Esophagus squamous epithelium (tissue), 5 donors: ENCODE results near the gene COL1A1. TPM values are rescaled to one million over a fixed set of nuclear protein-coding genes. Genes with fewer than 3 reads are reported as not detected.

Experiments used
- DNase-seq: peaks from one replicate; lab custom pipeline; 2025; lab: John Stamatoyannopoulos, UW
- H3K27ac ChIP-seq, 4 donors: fragments of 200-600 bp; sonication (generic); one replicate each; pipeline ENCODE4 v1.5.1; 2016 to 2019; ENCODE audit warnings: mild to moderate bottlenecking in 1 of 4
- H3K27me3 ChIP-seq, 4 donors: fragments of 200-600 bp; sonication (generic); 1 replicate in 3 of 4; 2 replicates in 1 of 4; pipeline versions ENCODE4 v1.5.1 to v1.6.0; 2017 to 2021; ENCODE audit warnings: antibody characterized with exemption in 1 of 4
- H3K36me3 ChIP-seq, 3 donors: fragments of 200-600 bp; sonication (generic); one replicate each; pipeline ENCODE4 v1.5.1; 2016 to 2019
- H3K4me1 ChIP-seq, 3 donors: fragments of 200-600 bp; sonication (generic); one replicate each; pipeline ENCODE4 v1.5.1; 2017 to 2019
- H3K4me3 ChIP-seq, 4 donors: fragments of 200-600 bp; sonication (generic); 1 replicate in 3 of 4; 2 replicates in 1 of 4; pipeline ENCODE4 v1.5.1; 2016 to 2019; ENCODE audit warnings: mild to moderate bottlenecking in 2 of 4, moderate library complexity in 1 of 4
- H3K9me3 ChIP-seq, 3 donors: fragments of 200-600 bp; sonication (generic); one replicate each; pipeline ENCODE4 v1.5.1; 2016 to 2019
- CTCF ChIP-seq, 6 experiments: fragments of 450-650 bp in 4 of 6; fragments of 200-600 bp in 2 of 6; sonication (generic) in 2 of 6; IDR thresholded peaks; one replicate each; pipeline ENCODE4 v1.5.1; 2016 to 2019; ENCODE audit warnings: antibody characterized with exemption in 6 of 6, mild to moderate bottlenecking in 4 of 6, moderate library complexity in 4 of 6
- POLR2A ChIP-seq, 4 donors: fragments of 450-650 bp; IDR thresholded peaks; one replicate each; pipeline ENCODE4 v1.6.1; 2017; ENCODE audit warnings: antibody characterized with exemption in 4 of 4, mild to moderate bottlenecking in 4 of 4, moderate library complexity in 3 of 4
- WGBS, 2 donors: methylation state at CpG; one replicate each; pipeline ENCODE4 v1.1.5; 2018; 5-methylcytosine and 5-hydroxymethylcytosine counted together
- intact Hi-C: fragments of 100-400 bp; cut with DNase I; formaldehyde crosslinking; loops from one replicate; pipeline ENCODE4 v1.15.0; 2022
- total RNA-seq, 4 donors: library from RNA; depleted of rRNA; stranded (reverse); fragments of >200 nt; gene quantifications; one replicate each; pipeline ENCODE4 v1.1.0, GENCODE V29; 2016
- donor health status: DM: yes; HTN: yes; CAD: no.

COL1A1 gene
- total RNA-seq, 4 donors from 2014 or later, result 12.4 to 20.8 (median 19.7) TPM

- 40 to 51% methylated on average over 4 of the region's 4 CpGs for WGBS, 2 donors
These were observed 38.5 kb upstream of the COL1A1 start for GRCh38 chr17:50239937-50240336.

GRCh38 chr17:50238601-50239280 is 37.3 kb upstream of the COL1A1 start:
- H3K36me3 ChIP-seq, result no peaks in the 10 kb centered on the region
- H3K27ac ChIP-seq, result no peak overlapping the region

More at GRCh38 chr17:50239937-50240336, 38.5 kb upstream of the COL1A1 start:
- H3K4me3 ChIP-seq, result no peak overlapping the region
- no peak for DNase-seq
- TF ChIP-seq CTCF (IDR thresholded peaks at IDR 0.05), result no peak
- no peak for TF ChIP-seq POLR2A (IDR thresholded peaks at IDR 0.05)
- no peaks in the 10 kb centered on the region for H3K36me3 ChIP-seq
- H3K4me1 ChIP-seq, result peaks cover 0 to 9% (median 0%) of the 10 kb centered on the region in 3 donors
- intact Hi-C loops, result no loop called here
- H3K27ac ChIP-seq, result no peak overlapping the region
- peaks cover 0 to 8% (median 0%) of the 10 kb centered on the region in 4 donors for H3K27me3 ChIP-seq
- H3K9me3 ChIP-seq, result no peaks in the 10 kb centered on the region

GRCh38 chr17:50237901-50238300 is 36.5 kb upstream of the COL1A1 start:
- TF ChIP-seq POLR2A (IDR thresholded peaks at IDR 0.05), result no peak

More at GRCh38 chr17:50238601-50239280, 37.3 kb upstream of the COL1A1 start:
- Histone ChIP-seq H3K27me3 (peaks cover 0 to 8% (median 0%) of the 10 kb centered on the region in 4 donors), H3K9me3 (no peaks in the 10 kb centered on the region), H3K4me3 (no peak overlapping the region), H3K4me1 (peaks cover 0 to 9% (median 0%) of the 10 kb centered on the region in 3 donors)
- 50 to 55% methylated on average over 9 of the region's 9 CpGs for WGBS, 2 donors
- intact Hi-C loops, result no loop called here
- no peak for TF ChIP-seq POLR2A (IDR thresholded peaks at IDR 0.05)
- no peak for TF ChIP-seq CTCF (IDR thresholded peaks at IDR 0.05)
- DNase-seq, result no peak

GRCh38 chr17:50234581-50234980 is 33.1 kb upstream of the COL1A1 start:
- DNase-seq, result no peak
- no peaks in the 10 kb centered on the region for H3K9me3 ChIP-seq
- TF ChIP-seq CTCF (IDR thresholded peaks at IDR 0.05) (no peak), POLR2A (IDR thresholded peaks at IDR 0.05) (no peak)
- no peak overlapping the region for H3K4me3 ChIP-seq
- no peak overlapping the region for H3K27ac ChIP-seq
- intact Hi-C loops, result no loop called here
- H3K36me3 ChIP-seq, result no peaks in the 10 kb centered on the region
- H3K4me1 ChIP-seq, result no peaks in the 10 kb centered on the region
- H3K27me3 ChIP-seq, result peaks cover 0 to 13% (median 0%) of the 10 kb centered on the region in 4 donors

More at GRCh38 chr17:50237901-50238300, 36.5 kb upstream of the COL1A1 start:
- DNase-seq, result no peak
- H3K27me3 ChIP-seq, result peaks cover 0 to 8% (median 0%) of the 10 kb centered on the region in 4 donors
- H3K9me3 ChIP-seq, result no peaks in the 10 kb centered on the region
- H3K27ac ChIP-seq, result no peak overlapping the region
- H3K36me3 ChIP-seq, result no peaks in the 10 kb centered on the region
- WGBS, 2 donors, result 15 to 34% methylated on average over 2 of the region's 2 CpGs
- H3K4me3 ChIP-seq, result no peak overlapping the region
- H3K4me1 ChIP-seq, result peaks cover 0 to 9% (median 0%) of the 10 kb centered on the region in 3 donors
- intact Hi-C loops, result no loop called here

GRCh38 chr17:50225701-50226240 is 24.3 kb upstream of the COL1A1 start:
- Histone ChIP-seq H3K27me3 (peaks cover 0 to 3% (median 0%) of the 10 kb centered on the region in 4 donors), H3K9me3 (peaks cover 0 to 11% (median 0%) of the 10 kb centered on the region in 3 donors), H3K4me1 (peaks cover 9 to 25% (median 23%) of the 10 kb centered on the region in 3 donors), H3K27ac (no peak overlapping the region), H3K36me3 (no peaks in the 10 kb centered on the region), H3K4me3 (no peak overlapping the region)
- no peak for TF ChIP-seq CTCF (IDR thresholded peaks at IDR 0.05)
- no peak for TF ChIP-seq POLR2A (IDR thresholded peaks at IDR 0.05)
- whole genome bisulfite sequencing, 2 donors, result 69 to 81% methylated on average over 2 to 3 of the region's 3 CpGs
- intact Hi-C loops, result no loop called here
- DNase-seq, result no peak
